Keratinocyte (primary cell): ENCODE results near the gene C20orf141. TPM values are rescaled to one million over a fixed set of nuclear protein-coding genes. Genes with fewer than 3 reads are reported as not detected.

Experiments
- DNase-seq: peaks from one replicate; pipeline ENCODE4 v3.0.0-alpha.2; 2011; ENCODE audit warnings: low read depth, missing footprints, low spot score
- FAIRE-seq: peaks from 2 replicates; lab custom pipeline; 2011; peaks lifted over from hg19 to GRCh38; lab: Jason Lieb, UNC
- H2AFZ ChIP-seq: 2 replicates; pipeline ENCODE4 v1.6.0; 2012; ENCODE audit warnings: low read length, control low read depth, inconsistent platforms; ENCODE audit not compliant: control insufficient read depth
- H3K27ac ChIP-seq: 2 replicates; pipeline ENCODE4 v1.5.1; 2011; ENCODE audit warnings: low read length; ENCODE audit not compliant: control insufficient read depth, insufficient read depth
- H3K27me3 ChIP-seq: 3 replicates; pipeline ENCODE4 v1.6.0; 2011; ENCODE audit warnings: low read length; ENCODE audit not compliant: control insufficient read depth, insufficient read depth; ENCODE audit errors: extremely low read depth
- H3K36me3 ChIP-seq, 2 experiments: 2 replicates in 1 of 2; 3 replicates in 1 of 2; pipeline ENCODE4 v1.5.1; 2011; ENCODE audit warnings: low read length in 2 of 2, mild to moderate bottlenecking in 1 of 2; ENCODE audit not compliant: control insufficient read depth in 2 of 2, insufficient read depth in 2 of 2; ENCODE audit errors: extremely low read depth in 1 of 2
- H3K4me1 ChIP-seq: 3 replicates; pipeline ENCODE4 v1.5.1; 2011; ENCODE audit warnings: low read length; ENCODE audit not compliant: control insufficient read depth, insufficient read depth; ENCODE audit errors: extremely low read depth
- H3K4me2 ChIP-seq: 3 replicates; pipeline ENCODE4 v1.6.0; 2011; ENCODE audit warnings: low read depth, low read length; ENCODE audit not compliant: control insufficient read depth, insufficient read depth; ENCODE audit errors: extremely low read depth
- H3K4me3 ChIP-seq, 3 experiments: fragments of 200-600 bp in 1 of 3; sonication (generic) in 1 of 3; 2 replicates in 2 of 3; 3 replicates in 1 of 3; pipeline ENCODE4 v1.5.1; 2011 to 2016; ENCODE audit warnings: low read length in 3 of 3, mild to moderate bottlenecking in 3 of 3, control low read depth in 2 of 3, inconsistent platforms in 1 of 3, low read depth in 1 of 3, mixed read lengths in 1 of 3, mixed run types in 1 of 3, moderate library complexity in 1 of 3; ENCODE audit not compliant: control insufficient read depth in 2 of 3, insufficient read depth in 2 of 3; ENCODE audit errors: extremely low read depth in 1 of 3
- H3K79me2 ChIP-seq: 2 replicates; pipeline ENCODE4 v1.6.0; 2012; ENCODE audit warnings: low read length; ENCODE audit not compliant: control insufficient read depth, insufficient read depth
- H3K9ac ChIP-seq: 3 replicates; pipeline ENCODE4 v1.6.0; 2011; ENCODE audit warnings: low read length; ENCODE audit not compliant: control insufficient read depth, insufficient read depth; ENCODE audit errors: extremely low read depth
- H3K9me1 ChIP-seq: 3 replicates; pipeline ENCODE4 v1.6.0; 2011; ENCODE audit warnings: low read length; ENCODE audit not compliant: control insufficient read depth, insufficient read depth; ENCODE audit errors: extremely low read depth
- H3K9me3 ChIP-seq: 2 replicates; pipeline ENCODE4 v1.5.1; 2012; ENCODE audit warnings: low read depth, low read length; ENCODE audit not compliant: control insufficient read depth
- H4K20me1 ChIP-seq: 3 replicates; pipeline ENCODE4 v1.6.0; 2011; ENCODE audit warnings: low read length; ENCODE audit not compliant: control insufficient read depth, insufficient read depth; ENCODE audit errors: extremely low read depth
- EZH2 ChIP-seq: IDR thresholded peaks from one replicate; pipeline ENCODE4 v1.6.1; 2012; ENCODE audit warnings: inconsistent platforms, mild to moderate bottlenecking, low read length, moderate library complexity
- dilution Hi-C: fragments of 300-500 bp; cut with MboI; formaldehyde crosslinking; loops from one replicate; pipeline ENCODE4 v1.7.0; 2020; ENCODE audit warnings: low sequenced_read_pairs; ENCODE audit not compliant: extremely low pct_ligation_motif_present
- polyA plus RNA-seq, 5 experiments: library from polyadenylated mRNA; depleted of rRNA in 3 of 5; stranded (reverse) in 3 of 5; stranded (forward) in 1 of 5; unstranded in 1 of 5; fragments of >200 nt; gene quantifications; 1 replicate in 1 of 5; 2 replicates in 3 of 5; 3 replicates in 1 of 5; pipeline versions ENCODE4 v1.2.1 to v1.2.3, GENCODE V29; 2011 to 2012; ENCODE audit warnings: missing spikeins in 2 of 5, low read depth in 1 of 5, low replicate concordance in 1 of 5
- TF ChIP-seq, protein P1 (sequence below), 3 experiments: IDR thresholded peaks in 1 of 3; conservative IDR thresholded peaks in 1 of 3; optimal IDR thresholded peaks in 1 of 3; 2 replicates in 2 of 3; 3 replicates in 1 of 3; pipeline versions ENCODE3 to v1.5.1; 2011; ENCODE audit warnings: low read length in 3 of 3, mild to moderate bottlenecking in 3 of 3, moderate library complexity in 2 of 3, control low read depth in 1 of 3, inconsistent platforms in 1 of 3; ENCODE audit not compliant: insufficient read depth in 2 of 3; ENCODE audit errors: extremely low read depth in 1 of 3

The C20orf141 gene
- polyA plus RNA-seq, 1 donor (not counting 4 experiments of a cell fraction or from before 2014, with no cell fraction given) = not detected

DNA sequence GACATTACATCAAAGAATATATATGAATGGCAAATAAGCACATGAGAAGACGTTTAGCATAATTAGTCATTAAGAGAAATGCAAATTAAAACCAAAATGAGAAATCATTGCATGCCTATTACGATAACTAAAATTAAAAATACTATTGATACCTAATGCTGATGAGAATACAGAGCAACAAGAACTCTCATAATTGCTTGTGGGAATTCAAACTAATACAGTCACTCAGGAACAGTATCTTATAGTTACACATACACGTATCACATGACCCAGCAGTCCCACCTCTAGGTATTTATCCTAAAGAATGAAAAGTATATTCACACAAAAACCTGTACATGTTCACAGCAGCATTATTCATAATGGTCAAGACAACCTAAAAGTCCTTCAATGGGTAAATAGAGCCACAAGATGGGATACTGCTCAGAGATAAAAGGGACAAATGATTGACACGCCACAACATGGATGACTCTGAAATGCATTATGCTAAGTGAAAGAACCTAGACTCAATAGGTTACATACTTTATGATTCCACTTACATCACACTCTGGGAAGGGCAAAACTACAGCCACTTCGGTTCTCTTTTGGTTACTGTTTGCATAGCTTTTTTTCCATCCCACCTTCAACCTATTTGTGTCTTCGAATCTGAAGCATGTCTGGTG, 30.8 kb upstream of the C20orf141 start:
- Histone ChIP-seq H3K9ac (no peak overlapping the region), H3K9me1 (no peaks in the 10 kb centered on the region), H2AFZ (no peak overlapping the region), H3K9me3 (no peaks in the 10 kb centered on the region), H3K27me3 (no peaks in the 10 kb centered on the region), H3K4me3 (no peak overlapping the region), H4K20me1 (no peaks in the 10 kb centered on the region), H3K36me3 (no peaks in the 10 kb centered on the region), H3K4me2 (no peak overlapping the region), H3K4me1 (no peaks in the 10 kb centered on the region), H3K27ac (no peak overlapping the region), H3K79me2 (no peaks in the 10 kb centered on the region)
- no peak for DNase-seq
- no peak for FAIRE-seq
- dilution Hi-C loops = no loop called here
- TF ChIP-seq, protein P1, sequence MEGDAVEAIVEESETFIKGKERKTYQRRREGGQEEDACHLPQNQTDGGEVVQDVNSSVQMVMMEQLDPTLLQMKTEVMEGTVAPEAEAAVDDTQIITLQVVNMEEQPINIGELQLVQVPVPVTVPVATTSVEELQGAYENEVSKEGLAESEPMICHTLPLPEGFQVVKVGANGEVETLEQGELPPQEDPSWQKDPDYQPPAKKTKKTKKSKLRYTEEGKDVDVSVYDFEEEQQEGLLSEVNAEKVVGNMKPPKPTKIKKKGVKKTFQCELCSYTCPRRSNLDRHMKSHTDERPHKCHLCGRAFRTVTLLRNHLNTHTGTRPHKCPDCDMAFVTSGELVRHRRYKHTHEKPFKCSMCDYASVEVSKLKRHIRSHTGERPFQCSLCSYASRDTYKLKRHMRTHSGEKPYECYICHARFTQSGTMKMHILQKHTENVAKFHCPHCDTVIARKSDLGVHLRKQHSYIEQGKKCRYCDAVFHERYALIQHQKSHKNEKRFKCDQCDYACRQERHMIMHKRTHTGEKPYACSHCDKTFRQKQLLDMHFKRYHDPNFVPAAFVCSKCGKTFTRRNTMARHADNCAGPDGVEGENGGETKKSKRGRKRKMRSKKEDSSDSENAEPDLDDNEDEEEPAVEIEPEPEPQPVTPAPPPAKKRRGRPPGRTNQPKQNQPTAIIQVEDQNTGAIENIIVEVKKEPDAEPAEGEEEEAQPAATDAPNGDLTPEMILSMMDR (optimal IDR thresholded peaks at IDR 0.05 in 1 of 3, IDR thresholded peaks at IDR 0.05 in 1 of 3, conservative IDR thresholded peaks at IDR 0.05 in 1 of 3; ENCODE audit: extremely low read depth in 1 of 3, insufficient read depth in 2 of 3, low read length in 3 of 3) = no peak
- TF ChIP-seq EZH2 = no peak

DNA sequence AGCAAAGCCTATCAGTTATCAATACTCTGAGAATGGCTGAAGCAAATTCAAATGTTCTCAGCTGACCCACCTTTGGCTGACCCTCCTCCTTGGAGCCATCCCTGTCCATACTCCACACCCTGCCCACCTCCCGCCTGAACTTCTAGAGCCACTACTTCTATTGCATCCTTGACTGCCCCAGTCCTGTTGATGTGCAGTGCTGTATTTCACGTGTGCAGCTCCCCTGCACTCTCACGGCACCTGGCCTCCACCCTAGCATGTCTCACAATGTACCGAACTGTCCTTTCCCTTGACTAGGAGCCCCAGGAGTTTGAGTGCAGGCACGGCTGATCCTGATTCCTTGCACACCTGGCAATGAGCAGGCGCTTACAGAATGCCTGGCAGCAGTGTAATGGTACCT, 21.3 kb upstream of the C20orf141 start:
- H3K79me2 ChIP-seq = no peaks in the 10 kb centered on the region
- dilution Hi-C loops = no loop called here
- H3K9me1 ChIP-seq = no peaks in the 10 kb centered on the region
- H3K4me2 ChIP-seq = no peak overlapping the region
- DNase-seq (no peak), FAIRE-seq (no peak)
- no peak overlapping the region for H2AFZ ChIP-seq
- H3K9me3 ChIP-seq = no peaks in the 10 kb centered on the region
- H3K9ac ChIP-seq = no peak overlapping the region
- peaks cover 2% of the 10 kb centered on the region for H3K4me1 ChIP-seq
- no peaks in the 10 kb centered on the region for H3K36me3 ChIP-seq
- H3K27ac ChIP-seq = no peak overlapping the region
- TF ChIP-seq EZH2 = no peak
- TF ChIP-seq, protein P1 (optimal IDR thresholded peaks at IDR 0.05 in 1 of 3, IDR thresholded peaks at IDR 0.05 in 1 of 3, conservative IDR thresholded peaks at IDR 0.05 in 1 of 3; ENCODE audit: extremely low read depth in 1 of 3, insufficient read depth in 2 of 3, low read length in 3 of 3) = no peak
- H3K27me3 ChIP-seq = peaks cover 55% of the 10 kb centered on the region
- no peaks in the 10 kb centered on the region for H4K20me1 ChIP-seq
- H3K4me3 ChIP-seq = no peak overlapping the region
